Activated T-helper 17 cell treated with anti-CD3 and anti-CD28 coated beads, Interleukin-2, amount 50 U/mL, for 72 hours (primary cell): ENCODE results near the gene POFUT2. TPM values are rescaled to one million over a fixed set of nuclear protein-coding genes. Genes with fewer than 3 reads are reported as not detected.

Source experiments
- ATAC-seq: fragments of 150-1000 bp; cut with Tn5 transposase; replicated peaks from 2 replicates; pipeline ENCODE4 v1.10.0; 2021; ENCODE audit warnings: mild to moderate bottlenecking, moderate library complexity
- H3K27ac Mint-ChIP-seq: one replicate; pipeline ENCODE4 v1.8.0; 2022; ENCODE audit warnings: mixed read lengths
- H3K27me3 Mint-ChIP-seq: one replicate; pipeline ENCODE4 v1.8.0; 2022; ENCODE audit warnings: mixed read lengths
- H3K36me3 Mint-ChIP-seq: one replicate; pipeline ENCODE4 v1.8.0; 2022; ENCODE audit warnings: low read depth, mild to moderate bottlenecking, mixed read lengths
- H3K4me1 Mint-ChIP-seq: one replicate; pipeline ENCODE4 v1.8.0; 2022; ENCODE audit warnings: mixed read lengths
- H3K4me3 Mint-ChIP-seq: one replicate; pipeline ENCODE4 v1.8.0; 2022; ENCODE audit warnings: mild to moderate bottlenecking, mixed read lengths
- H3K9me3 Mint-ChIP-seq: one replicate; pipeline ENCODE4 v1.8.0; 2022; ENCODE audit warnings: mixed read lengths
- total RNA-seq, 2 donors: library from RNA; stranded (reverse); gene quantifications; one replicate each; pipeline ENCODE4 v1.2.3, GENCODE V29; 2022

POFUT2 gene
- 10 to 100 TPM; 12.0 to 22.8 TPM for total RNA-seq

GRCh38 chr21:45287438-45288391 lies at the start of gene POFUT2:
TSS of gene POFUT2 (minus strand) at chr21:45287895. CDS start at chr21:45287871, 24 bp downstream.
- H3K4me3 Mint-ChIP-seq, result peak within 1 kb of the TSS; percentile 78
- peak; percentile 92 for ATAC-seq
- H3K27me3 Mint-ChIP-seq, result no peaks in the 10 kb centered on the region
- H3K9me3 Mint-ChIP-seq, result no peaks in the 10 kb centered on the region
- peaks cover 8% of the 10 kb centered on the region for H3K4me1 Mint-ChIP-seq
- H3K36me3 Mint-ChIP-seq, result peaks cover 25% of the 10 kb centered on the region
- peak within 1 kb of the TSS; percentile 70 for H3K27ac Mint-ChIP-seq

- Mint-ChIP-seq H3K4me3 (no peak overlapping the region), H3K36me3 (no peaks in the 10 kb centered on the region), H3K27me3 (peaks cover 15% of the 10 kb centered on the region), H3K4me1 (peaks cover 5% of the 10 kb centered on the region), H3K27ac (no peak overlapping the region), H3K9me3 (no peaks in the 10 kb centered on the region)
- ATAC-seq, result no peak
Observed at GRCh38 chr21:45336870-45337269, 49.2 kb upstream of the POFUT2 start.

GRCh38 chr21:45336535-45336810 lies 48.8 kb upstream of the POFUT2 start:
- no peak for ATAC-seq
- peaks cover 5% of the 10 kb centered on the region for H3K4me1 Mint-ChIP-seq
- no peaks in the 10 kb centered on the region for H3K36me3 Mint-ChIP-seq
- H3K27me3 Mint-ChIP-seq, result peaks cover 11% of the 10 kb centered on the region
- H3K4me3 Mint-ChIP-seq, result no peak overlapping the region
- H3K9me3 Mint-ChIP-seq, result no peaks in the 10 kb centered on the region
- H3K27ac Mint-ChIP-seq, result no peak overlapping the region

- Mint-ChIP-seq H3K36me3 (no peaks in the 10 kb centered on the region), H3K9me3 (no peaks in the 10 kb centered on the region), H3K4me3 (no peak overlapping the region), H3K4me1 (peaks cover 5% of the 10 kb centered on the region), H3K27ac (no peak overlapping the region), H3K27me3 (peaks cover 9% of the 10 kb centered on the region)
- ATAC-seq, result no peak
Observed at GRCh38 chr21:45335761-45336534, 48.3 kb upstream of the POFUT2 start.

- Mint-ChIP-seq H3K27me3 (peaks cover 5% of the 10 kb centered on the region), H3K4me1 (peaks cover 5% of the 10 kb centered on the region), H3K9me3 (no peaks in the 10 kb centered on the region), H3K4me3 (no peak overlapping the region), H3K36me3 (no peaks in the 10 kb centered on the region), H3K27ac (no peak overlapping the region)
- no peak for ATAC-seq
Observed at GRCh38 chr21:45335151-45335760, 47.6 kb upstream of the POFUT2 start.

- H3K9me3 Mint-ChIP-seq, result no peaks in the 10 kb centered on the region
- no peak for ATAC-seq
- H3K27me3 Mint-ChIP-seq, result peaks cover 5% of the 10 kb centered on the region
- no peaks in the 10 kb centered on the region for H3K36me3 Mint-ChIP-seq
- no peak overlapping the region for H3K4me3 Mint-ChIP-seq
- H3K4me1 Mint-ChIP-seq, result peaks cover 5% of the 10 kb centered on the region
- no peak overlapping the region for H3K27ac Mint-ChIP-seq
Observed at GRCh38 chr21:45334591-45335081, 46.9 kb upstream of the POFUT2 start.

- no peak overlapping the region for H3K4me3 Mint-ChIP-seq
- peaks cover 5% of the 10 kb centered on the region for H3K4me1 Mint-ChIP-seq
- peaks cover 5% of the 10 kb centered on the region for H3K27me3 Mint-ChIP-seq
- H3K9me3 Mint-ChIP-seq, result no peaks in the 10 kb centered on the region
- ATAC-seq, result no peak
- H3K27ac Mint-ChIP-seq, result no peak overlapping the region
- H3K36me3 Mint-ChIP-seq, result no peaks in the 10 kb centered on the region
Observed at GRCh38 chr21:45334134-45334533, 46.4 kb upstream of the POFUT2 start.

- no peak overlapping the region for H3K4me3 Mint-ChIP-seq
- H3K9me3 Mint-ChIP-seq, result no peaks in the 10 kb centered on the region
- no peak for ATAC-seq
- no peaks in the 10 kb centered on the region for H3K36me3 Mint-ChIP-seq
- peaks cover 5% of the 10 kb centered on the region for H3K4me1 Mint-ChIP-seq
- no peak overlapping the region for H3K27ac Mint-ChIP-seq
- H3K27me3 Mint-ChIP-seq, result peaks cover 5% of the 10 kb centered on the region
Observed at GRCh38 chr21:45333583-45334121, 46.0 kb upstream of the POFUT2 start.

- H3K27me3 Mint-ChIP-seq, result peaks cover 5% of the 10 kb centered on the region
- H3K36me3 Mint-ChIP-seq, result no peaks in the 10 kb centered on the region
- H3K4me1 Mint-ChIP-seq, result peaks cover 5% of the 10 kb centered on the region
- no peaks in the 10 kb centered on the region for H3K9me3 Mint-ChIP-seq
- no peak for ATAC-seq
- H3K4me3 Mint-ChIP-seq, result no peak overlapping the region
- H3K27ac Mint-ChIP-seq, result no peak overlapping the region
Observed at GRCh38 chr21:45332981-45333582, 45.4 kb upstream of the POFUT2 start.

- Mint-ChIP-seq H3K27me3 (peaks cover 5% of the 10 kb centered on the region), H3K9me3 (no peaks in the 10 kb centered on the region), H3K27ac (no peak overlapping the region), H3K4me3 (no peak overlapping the region), H3K36me3 (no peaks in the 10 kb centered on the region), H3K4me1 (peaks cover 5% of the 10 kb centered on the region)
- no peak for ATAC-seq
Observed at GRCh38 chr21:45332415-45332814, 44.7 kb upstream of the POFUT2 start.

GRCh38 chr21:45331531-45332147 lies 43.9 kb upstream of the POFUT2 start:
- Mint-ChIP-seq H3K9me3 (no peaks in the 10 kb centered on the region), H3K4me3 (no peak overlapping the region)

GRCh38 chr21:45330851-45331261 lies 43.2 kb upstream of the POFUT2 start:
- H3K4me3 Mint-ChIP-seq, result no peak overlapping the region
- H3K27me3 Mint-ChIP-seq, result peaks cover 7% of the 10 kb centered on the region
- H3K4me1 Mint-ChIP-seq, result peaks cover 5% of the 10 kb centered on the region
- no peak for ATAC-seq
- no peaks in the 10 kb centered on the region for H3K9me3 Mint-ChIP-seq
- no peak overlapping the region for H3K27ac Mint-ChIP-seq
- H3K36me3 Mint-ChIP-seq, result no peaks in the 10 kb centered on the region

More at GRCh38 chr21:45331531-45332147, 43.9 kb upstream of the POFUT2 start:
- Mint-ChIP-seq H3K27me3 (peaks cover 7% of the 10 kb centered on the region), H3K27ac (no peak overlapping the region), H3K36me3 (no peaks in the 10 kb centered on the region), H3K4me1 (peaks cover 5% of the 10 kb centered on the region)
- ATAC-seq, result no peak

GRCh38 chr21:45330075-45330781 lies 42.5 kb upstream of the POFUT2 start:
- ATAC-seq, result no peak
- Mint-ChIP-seq H3K9me3 (no peaks in the 10 kb centered on the region), H3K4me1 (peaks cover 5% of the 10 kb centered on the region), H3K36me3 (no peaks in the 10 kb centered on the region), H3K27me3 (peaks cover 7% of the 10 kb centered on the region), H3K4me3 (no peak overlapping the region), H3K27ac (no peak overlapping the region)
